GM12864 (cell line): ENCODE results near the gene GNAS.

ENCODE experiments used
- DNase-seq: peaks from one replicate; pipeline ENCODE4 v3.0.0-alpha.2; 2011; ENCODE audit warnings: low read depth
- H3K4me3 ChIP-seq: 2 replicates; pipeline ENCODE4 v1.5.1; 2011; ENCODE audit warnings: mild to moderate bottlenecking, low read depth, low read length, control low read depth
- TF ChIP-seq, protein P1 (sequence below): IDR thresholded peaks from 2 replicates; pipeline ENCODE4 v1.5.1; 2011; ENCODE audit warnings: low read depth, mild to moderate bottlenecking, moderate library complexity, low read length, control low read depth, inconsistent platforms; ENCODE audit errors: missing control alignments

GNAS gene

DNA sequence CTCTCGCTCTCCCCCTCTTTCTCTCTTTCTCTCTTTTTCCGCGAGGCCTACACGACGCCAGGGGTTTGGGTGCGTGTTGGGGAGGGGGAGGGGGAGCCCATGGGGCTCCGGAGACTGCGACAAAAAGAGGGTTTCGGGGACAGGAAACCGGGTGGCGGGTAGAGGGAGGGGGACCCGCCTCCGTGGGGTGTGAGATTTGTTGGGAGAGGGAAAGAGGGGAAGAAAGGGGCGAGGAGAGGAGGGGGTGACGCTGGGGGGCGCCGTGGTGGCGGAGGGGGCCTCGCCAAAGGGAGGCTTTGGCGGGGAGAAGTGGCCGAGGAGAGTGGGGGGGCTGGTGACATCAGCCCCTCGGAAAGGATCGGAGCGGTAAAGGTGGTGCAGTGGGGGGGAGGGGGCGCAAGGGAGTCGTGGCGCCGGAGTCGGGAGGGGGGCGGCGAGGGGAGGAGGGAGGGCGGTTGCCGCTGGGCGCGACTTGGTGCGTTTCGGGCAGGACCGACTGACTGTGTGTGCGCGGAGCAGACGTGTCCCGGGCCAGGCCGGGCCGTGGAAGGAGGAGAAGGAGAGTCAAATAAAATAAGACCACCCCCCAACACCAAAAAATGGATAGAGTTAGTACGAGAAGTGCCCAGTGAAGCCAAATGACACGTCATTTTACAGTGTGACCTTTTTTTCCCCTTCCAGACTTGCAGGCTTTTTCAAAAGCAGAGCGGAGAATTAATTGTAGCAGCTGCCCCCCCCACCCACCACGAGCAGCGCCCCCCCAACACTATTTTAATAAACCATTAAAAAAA is 39.8 kb downstream of the GNAS start:
- TF ChIP-seq, protein P1, sequence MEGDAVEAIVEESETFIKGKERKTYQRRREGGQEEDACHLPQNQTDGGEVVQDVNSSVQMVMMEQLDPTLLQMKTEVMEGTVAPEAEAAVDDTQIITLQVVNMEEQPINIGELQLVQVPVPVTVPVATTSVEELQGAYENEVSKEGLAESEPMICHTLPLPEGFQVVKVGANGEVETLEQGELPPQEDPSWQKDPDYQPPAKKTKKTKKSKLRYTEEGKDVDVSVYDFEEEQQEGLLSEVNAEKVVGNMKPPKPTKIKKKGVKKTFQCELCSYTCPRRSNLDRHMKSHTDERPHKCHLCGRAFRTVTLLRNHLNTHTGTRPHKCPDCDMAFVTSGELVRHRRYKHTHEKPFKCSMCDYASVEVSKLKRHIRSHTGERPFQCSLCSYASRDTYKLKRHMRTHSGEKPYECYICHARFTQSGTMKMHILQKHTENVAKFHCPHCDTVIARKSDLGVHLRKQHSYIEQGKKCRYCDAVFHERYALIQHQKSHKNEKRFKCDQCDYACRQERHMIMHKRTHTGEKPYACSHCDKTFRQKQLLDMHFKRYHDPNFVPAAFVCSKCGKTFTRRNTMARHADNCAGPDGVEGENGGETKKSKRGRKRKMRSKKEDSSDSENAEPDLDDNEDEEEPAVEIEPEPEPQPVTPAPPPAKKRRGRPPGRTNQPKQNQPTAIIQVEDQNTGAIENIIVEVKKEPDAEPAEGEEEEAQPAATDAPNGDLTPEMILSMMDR: peak; percentile 28
- DNase-seq: no peak
- H3K4me3 ChIP-seq: peak overlapping the region; percentile 79

DNA sequence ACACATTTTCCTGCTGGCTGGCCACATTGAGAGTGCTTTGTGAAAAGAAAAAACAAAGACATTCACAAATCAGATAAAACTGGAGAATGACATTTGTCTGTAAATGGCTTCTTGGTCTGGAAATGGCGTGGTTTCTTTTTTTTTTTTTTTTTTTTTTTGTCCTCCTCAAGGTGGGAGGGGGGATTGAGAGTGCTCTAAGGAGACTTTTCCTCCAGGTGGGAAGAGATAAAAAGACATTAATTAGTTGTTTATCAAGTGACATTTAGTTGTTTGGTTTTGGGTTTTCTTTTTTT is 40.4 kb downstream of the GNAS start:
- peak overlapping the region; percentile 79 for H3K4me3 ChIP-seq
- TF ChIP-seq, protein P1: no peak
- DNase-seq: no peak

DNA sequence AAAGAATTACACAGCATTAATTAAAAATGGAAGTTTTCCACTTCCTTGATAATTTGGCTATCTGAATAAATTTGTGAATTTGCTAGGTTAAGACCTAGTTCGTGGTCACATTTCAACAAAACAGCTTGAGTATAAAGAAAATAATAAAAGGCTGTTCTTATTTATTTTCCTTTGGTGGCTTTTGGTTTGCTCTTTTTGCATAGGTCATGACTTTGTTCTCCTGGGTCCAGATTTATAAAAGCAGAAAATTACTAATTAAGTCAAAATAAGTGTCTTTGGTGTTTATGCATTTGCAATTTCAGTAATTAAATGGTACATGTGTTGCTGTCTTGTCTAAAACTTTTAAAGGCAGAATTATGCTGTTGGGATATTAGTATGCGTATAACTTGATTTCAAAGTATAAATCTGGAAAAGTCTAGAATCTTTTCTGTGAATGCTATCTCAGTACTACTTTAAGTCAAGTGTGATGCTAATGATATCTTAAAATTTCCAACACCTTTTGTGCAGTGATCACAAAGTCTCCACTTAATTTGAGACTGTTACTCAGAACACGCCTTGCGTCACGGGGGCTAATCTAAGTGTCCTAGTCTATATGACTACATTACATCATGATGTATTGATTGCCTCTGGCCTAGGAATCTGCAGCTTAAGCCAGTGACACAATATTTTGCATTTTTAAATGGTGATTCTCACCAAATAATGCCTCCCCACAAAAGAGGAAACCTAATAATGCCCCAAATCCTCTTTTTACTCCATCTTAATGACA is 41.0 kb downstream of the GNAS start:
- no peak for DNase-seq
- TF ChIP-seq, protein P1: no peak
- H3K4me3 ChIP-seq: peak overlapping the region; percentile 79

DNA sequence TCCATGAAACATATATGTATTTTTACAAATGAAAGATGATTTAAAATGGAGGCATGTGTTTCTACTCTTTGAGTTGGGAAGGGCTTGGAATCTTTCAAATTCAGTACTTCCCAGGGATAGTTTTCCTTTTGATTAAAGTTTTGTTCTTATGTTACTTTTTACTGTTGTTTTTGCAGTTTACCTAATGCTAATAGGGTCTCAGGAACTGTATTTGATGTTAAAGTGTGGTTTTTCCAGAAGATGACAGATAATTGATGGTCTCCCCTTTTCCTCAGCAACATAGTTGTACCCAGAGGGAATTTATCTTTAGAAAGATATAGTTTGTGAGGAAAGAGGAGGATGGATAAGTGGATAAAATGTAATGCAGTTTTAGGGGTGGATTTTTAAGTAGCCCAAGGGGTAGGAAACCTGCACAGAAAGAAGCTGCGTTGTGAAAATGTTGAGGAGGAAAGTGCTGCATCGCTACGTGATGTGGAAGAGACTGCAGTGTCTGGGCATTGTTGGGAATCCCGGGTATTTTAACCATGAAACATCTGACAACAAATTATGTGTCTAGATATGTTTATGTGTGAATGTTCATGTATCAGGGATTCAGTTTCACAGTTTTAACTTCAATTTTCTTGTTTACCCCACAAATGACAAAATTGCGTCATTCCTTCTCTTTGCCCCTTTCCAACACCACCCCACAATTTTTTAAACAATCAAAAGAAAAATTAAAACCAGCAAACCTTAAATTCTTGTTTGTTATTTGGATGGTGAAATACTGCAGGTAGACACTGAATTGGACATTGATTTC is 42.3 kb downstream of the GNAS start:
- H3K4me3 ChIP-seq: peak overlapping the region; percentile 79; the same call in 1 of the 2 replicates
- TF ChIP-seq, protein P1: no peak
- no peak for DNase-seq

DNA sequence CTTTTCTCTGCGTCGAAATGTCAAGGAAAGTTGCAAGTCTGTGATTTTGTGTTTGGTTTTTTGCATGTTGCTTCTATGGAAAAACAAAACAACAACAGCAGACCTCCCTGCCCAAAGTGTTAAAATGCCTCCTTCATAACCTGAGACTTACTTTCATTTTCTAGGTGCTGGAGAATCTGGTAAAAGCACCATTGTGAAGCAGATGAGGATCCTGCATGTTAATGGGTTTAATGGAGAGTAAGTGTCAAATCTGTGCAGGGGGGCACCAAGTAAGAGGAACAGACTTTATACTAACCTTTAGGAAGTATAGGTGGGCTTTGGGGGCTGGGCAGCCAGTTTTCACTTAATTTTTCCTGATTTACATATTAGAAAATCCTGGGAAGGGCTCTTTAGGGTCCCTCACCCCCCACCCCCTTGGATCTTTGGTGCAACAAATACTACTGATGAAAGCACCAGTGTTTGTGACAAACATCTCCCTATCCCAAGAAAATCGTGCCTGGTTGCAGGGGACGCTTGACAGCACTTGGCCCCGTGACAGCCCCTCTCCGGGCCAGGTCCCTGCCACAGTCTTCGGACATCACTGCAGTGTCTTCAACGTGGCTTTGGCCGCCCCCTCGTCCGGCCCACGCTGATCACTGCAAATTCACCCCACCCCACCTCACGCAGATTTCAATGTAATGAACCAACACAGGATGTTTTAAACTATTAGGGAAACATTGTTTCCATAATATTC is 43.1 kb downstream of the GNAS start:
- TF ChIP-seq, protein P1: no peak
- DNase-seq: no peak
- no peak overlapping the region for H3K4me3 ChIP-seq

DNA sequence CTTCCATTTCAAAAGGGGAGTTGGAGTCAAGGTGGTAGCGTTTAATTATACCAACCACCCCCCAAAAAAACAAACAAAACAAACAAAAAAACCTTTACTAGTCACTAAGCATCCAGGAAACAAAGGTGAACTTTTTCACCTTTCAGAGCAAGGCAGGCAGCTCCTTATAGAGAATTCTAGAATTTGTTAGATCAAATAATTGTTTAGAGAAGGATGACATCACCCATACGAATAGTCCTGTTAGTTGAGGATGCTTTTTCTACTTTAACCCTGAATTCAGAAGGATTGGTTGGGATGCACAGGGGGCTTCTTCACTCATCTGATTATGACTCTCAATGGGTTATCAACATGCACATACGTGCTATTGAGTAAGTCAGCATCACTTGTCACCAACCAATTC is 44.3 kb downstream of the GNAS start:
- TF ChIP-seq, protein P1: no peak
- DNase-seq: no peak
- H3K4me3 ChIP-seq: no peak overlapping the region
